Activated CD4-positive, alpha-beta T cell treated with anti-CD3 and anti-CD28 coated beads for 4 hours (primary cell): Measurements from ENCODE around the gene LIX1L.
A peak's percentile ranks its signal among the peaks of the same experiment; 100 is the strongest.

Source experiments
- DNase-seq, 2 donors: peaks; one replicate each; pipeline ENCODE4 v3.0.0-alpha.2; 2020

The LIX1L gene

DNA sequence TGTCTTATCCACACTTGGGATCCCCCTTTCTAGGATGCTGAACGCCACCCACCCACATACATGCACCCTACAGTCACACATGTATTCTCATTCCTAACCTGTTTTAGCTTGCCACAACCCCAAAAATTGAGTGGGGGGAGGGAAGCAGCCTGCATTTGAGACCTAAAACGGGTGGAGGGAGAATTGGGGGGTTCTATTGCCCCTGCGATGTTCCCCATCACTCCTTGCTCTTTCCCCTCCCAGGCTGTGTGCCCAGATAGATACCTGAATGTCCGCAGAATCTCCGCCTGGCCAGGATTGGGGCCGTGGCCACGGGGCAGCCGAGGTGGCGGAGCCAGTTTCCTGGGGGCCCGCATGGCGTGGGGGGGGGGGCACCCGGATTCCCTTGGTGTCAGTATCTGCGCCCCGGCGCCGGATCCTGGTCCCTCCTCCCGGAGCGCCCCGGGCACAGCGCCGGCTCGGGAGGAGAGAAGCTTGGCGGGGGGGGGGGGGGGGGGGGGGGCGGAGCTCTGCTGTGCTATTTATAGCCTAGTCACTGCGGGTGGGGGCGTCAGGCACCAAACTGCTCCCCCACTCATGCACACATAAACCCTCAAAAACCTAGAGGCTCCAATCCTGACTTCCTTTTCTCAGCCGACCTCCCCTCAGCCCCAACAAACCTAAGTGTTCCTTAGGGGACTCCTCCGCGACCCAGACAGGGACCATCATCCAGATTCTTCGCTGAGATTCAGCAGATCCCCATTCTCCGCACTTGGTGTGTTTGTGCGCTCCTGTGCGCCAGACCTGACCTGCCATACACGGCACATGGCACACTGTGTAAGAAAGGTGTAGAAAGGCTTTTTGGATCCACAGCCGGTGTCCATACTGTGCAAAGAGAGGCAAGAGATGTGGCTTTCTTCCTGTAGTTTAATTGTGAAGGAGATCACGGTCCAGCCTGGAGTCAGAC lies 4.6 kb upstream of the LIX1L start:
- peak in 1 of 2 donors; percentile 44 for DNase-seq

DNA sequence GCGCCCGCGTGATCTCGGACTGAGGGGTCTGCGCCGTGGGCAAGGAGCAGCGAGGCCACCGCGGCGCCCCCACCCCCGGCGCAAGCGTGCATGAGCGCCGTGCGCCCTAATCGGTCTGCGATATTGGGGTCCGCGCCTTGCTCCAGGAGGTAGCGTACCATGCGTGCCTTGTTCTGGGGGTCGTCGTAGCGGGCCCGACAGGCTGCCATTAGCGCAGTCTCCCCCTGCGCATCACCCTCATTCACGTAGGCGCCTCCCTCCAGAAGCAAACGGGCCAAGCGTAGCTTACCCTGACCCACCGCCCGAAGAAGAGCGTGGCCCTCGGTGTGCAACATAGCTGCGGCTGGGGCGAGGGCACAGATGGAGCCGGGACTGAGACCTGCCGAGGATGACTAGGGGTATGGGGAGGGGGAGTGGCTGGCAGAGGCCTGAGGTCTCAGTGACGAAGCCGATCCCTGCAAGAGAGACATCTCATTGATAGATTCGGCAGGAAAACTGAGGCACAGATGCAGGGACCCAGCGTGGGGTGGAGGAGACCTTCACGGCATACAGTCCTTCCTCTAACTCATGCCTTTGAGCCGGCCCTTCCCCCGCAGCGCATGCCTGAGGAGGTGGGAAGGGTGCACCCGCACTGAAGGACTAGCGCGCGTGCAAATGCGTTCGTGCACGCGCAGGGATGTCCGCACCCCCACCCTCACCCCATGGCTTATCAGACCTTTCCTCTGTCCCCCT lies 3.8 kb upstream of the LIX1L start:
- peak in 1 of 2 donors; percentile 43 for DNase-seq

DNA sequence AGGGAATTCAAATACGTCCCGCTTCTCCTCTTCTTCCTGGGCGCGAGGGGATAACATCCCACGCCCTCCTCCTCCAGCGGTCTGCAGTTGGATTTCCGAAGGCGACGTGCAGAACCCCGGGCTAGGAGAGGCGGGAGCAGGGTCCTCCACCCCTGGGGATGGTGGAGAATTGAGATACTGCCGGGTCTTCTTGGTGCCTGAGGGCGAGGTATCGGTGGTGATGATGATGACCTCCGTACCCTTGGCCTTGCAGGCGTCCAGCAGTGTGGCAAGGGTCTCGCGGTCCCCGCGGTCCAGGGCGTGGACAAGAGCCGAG lies 3.2 kb upstream of the LIX1L start:
- no peak for DNase-seq

DNA sequence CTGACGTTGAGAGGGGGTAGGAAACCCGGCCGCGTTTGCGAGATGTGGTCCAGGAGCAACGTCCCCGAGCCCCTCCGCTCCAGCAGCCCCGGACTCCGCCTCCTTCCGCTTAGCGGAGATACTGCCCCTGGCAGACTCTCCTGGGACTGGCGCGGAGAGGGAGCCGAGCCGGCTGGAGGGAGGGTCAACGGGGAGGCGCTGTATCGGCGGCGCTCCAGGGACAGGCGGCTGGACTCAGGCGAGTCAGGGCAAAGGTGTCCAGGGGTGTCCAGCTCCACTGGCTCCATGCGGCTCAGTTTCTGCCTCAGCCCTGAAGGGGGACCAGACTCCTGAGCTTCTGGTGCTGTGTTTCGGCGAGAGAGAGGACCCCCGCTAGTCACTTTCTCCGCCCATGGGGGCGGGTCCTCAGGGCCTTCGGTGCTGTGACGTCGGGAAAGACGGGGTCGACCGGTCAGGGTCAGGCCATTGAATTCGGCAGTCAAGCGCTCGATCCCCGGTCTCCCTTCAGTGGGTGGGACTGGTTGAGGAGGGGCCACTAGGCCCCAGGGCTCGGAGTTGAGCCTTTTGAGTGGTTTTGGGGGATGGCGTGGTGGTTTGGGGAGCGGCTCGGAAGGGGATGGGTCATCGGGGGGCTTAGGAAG lies 2.8 kb upstream of the LIX1L start:
- peak in 1 of 2 donors; percentile 49 for DNase-seq

DNA sequence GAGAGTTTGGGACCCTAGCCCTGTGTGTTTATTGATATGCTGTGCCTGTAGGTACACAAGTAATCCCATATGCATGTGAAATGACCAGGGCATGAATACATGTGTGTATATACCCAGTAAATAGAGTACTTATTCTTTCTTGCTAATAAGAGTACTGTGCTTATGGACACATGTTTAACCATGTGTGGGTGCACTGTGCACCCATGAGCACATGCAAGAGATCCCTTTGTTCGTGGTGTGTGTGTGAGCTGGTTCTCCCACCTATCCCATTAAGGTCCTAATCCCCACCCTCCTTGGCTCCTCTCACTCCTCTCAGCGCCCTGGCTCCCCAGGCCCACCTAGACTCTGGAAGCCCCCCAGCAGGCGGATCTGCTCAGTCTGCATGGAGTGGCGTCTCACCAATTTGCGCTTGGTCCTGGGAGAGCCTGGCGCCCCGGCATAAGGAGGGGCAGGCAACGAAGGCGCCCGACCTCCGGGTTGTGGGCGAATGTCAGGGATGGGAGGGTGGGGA lies 2.2 kb upstream of the LIX1L start:
- DNase-seq = no peak

DNA sequence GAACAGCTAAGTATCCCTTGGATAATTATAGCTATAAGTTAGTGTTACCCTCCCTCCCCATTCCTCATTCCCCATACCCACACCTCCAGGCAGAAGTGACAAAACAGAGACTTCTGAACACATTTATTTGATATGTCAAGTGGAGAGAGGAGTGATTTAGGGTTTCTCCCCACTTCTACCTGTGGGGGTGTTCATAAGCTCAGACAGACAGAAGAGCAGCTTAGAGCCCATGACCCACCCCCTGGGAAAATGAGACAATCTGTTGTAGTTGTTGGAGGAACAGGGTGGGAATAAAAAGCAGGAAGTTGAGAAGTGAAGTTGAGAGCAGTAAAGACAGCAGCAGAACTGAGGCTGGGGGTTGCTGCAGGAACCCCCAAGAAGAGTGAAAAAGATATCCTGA lies 1.5 kb upstream of the LIX1L start:
- no peak for DNase-seq

DNA sequence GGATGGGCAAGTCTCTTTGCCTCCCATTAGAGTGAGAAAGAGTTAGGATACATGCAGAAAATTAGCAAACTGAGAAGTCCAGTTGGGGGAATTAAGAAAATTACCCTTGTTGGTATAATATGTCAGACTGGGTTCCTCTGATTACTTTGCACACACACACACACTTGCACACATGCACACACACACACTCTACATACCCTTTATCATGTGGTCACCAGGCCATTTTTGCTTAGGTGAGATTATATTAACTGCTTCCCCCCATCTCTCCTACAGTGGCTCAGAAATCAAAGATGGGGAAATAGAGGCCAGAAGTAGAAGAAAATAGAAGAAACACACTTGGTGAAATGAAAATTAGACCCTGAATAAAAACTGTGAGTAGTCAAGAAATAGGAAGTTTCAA lies 917 bp upstream of the LIX1L start:
- DNase-seq = no peak

DNA sequence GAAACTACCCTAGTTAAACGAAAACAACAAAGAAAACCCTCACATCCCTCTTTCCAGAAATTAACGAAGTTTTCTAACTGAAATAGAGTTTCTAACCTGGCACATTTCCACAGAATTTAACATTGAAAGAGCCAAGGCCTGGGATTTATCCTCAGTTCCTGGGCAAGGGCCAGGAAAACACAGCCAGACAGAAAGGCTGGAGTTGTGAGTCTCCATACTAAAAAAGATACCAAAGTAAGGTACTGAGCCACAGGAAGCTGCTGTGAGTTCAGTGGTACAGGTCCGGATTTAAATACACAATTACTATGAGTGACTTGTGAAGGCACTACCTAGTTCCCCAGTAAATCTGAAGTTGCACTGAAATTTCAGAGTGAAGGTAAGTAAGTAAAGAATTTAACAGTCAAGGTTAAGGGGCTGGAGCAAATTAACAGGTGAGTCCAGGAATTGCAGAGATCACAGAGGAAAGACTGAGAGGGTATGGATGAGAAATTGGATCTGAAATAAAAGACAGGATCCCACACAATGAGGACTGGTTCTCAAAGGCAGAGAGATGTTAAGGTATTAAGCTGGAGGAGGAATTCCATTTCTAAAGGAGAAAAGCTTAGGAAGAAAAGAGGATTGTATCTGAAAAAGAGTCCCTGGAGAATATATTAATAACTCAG lies 905 bp downstream of the LIX1L start:
- DNase-seq = no peak

DNA sequence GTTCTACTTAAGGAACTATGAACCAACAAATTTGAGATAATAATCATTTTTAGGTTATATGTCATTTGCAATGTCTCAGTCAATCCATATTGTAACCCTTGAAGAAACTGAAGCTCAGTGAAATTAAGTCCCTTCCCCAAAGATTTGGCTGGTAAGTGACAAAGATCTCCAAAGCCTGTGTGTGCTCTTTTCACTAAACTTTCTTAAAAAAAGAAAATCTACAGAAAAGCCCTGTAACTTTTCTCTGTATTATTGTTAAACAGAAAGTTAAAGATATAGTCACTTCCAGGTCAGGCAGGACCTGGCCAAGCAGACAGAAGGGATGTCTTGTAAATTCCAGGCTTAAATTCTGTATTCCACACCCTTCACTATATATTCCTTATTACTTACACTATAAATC lies 1.5 kb downstream of the LIX1L start:
- no peak for DNase-seq

DNA sequence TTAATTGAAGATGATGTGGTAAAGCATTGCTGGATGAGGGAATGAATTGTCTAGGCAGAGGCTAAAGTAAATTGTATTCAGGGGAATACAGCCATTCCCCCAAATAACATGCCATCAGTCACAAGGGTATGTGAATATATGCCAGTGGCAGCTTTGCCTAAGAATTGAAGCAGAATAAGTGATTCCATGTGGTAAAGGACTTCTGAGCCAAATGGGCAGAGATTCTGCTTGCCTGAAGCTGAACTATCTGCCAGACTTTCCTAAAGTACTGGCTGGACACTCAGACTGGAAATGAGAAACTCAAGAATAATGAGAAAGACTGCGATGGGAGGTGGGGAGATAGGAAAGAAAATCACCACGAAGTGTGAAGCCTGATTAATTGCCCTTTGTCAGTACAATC lies 2.4 kb downstream of the LIX1L start:
- DNase-seq = no peak

DNA sequence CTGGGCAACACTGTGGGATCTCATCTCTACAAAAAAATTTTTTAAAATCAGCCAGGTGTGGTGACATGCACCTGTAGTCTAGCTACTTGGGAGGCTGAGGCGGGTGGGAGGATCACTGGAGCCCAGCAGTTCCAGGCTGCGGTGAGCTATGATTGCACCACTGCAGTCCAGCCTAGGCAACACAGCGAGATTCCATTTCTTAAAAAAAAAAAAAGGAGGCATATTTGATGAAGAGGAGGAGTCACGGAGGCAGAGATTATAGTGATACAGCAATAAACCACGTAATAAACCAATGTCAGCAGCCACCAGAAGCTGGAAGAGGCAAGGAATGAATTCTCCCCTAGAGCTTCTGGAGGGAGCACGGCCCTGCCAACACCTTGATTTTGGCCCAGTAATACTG lies 4.0 kb downstream of the LIX1L start:
- no peak for DNase-seq

DNA sequence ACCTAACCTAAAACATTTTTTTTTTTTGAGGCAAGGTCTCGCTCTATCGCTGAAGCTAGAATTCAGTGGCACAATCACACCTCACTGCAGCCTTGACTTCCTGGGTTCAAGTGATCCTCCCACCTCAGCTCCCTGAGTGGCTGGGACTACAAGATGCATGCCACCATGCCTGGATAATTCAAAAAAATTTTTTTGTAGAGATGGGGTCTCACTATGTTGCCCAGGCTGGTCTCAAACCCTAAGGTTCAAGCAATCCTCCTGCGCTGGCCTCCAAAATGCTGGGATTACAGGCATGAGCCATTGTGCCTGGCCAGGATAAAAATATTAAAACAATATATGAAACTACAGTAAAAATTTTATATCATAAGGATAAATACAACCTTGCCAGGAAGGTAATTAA lies 4.9 kb downstream of the LIX1L start:
- no peak for DNase-seq

DNA sequence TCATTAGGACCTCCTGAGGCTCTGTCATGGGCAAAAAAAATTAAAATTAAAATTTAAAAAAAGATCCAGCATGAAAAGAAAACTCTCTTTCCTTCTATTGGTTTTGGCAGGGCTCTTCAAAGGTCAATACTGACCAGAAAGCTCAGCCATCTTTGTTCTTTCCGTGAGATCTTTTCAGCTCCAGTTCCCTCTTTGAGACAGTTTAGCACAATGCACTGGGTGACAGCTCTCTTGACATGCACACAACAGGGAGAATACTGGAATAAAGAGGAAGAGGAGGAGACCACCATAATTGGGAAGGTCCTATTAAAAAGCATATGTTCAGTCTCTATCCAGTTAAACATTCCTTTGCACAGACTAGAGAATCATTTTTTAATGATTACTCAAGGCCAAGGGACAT lies 6.3 kb downstream of the LIX1L start:
- DNase-seq = no peak

DNA sequence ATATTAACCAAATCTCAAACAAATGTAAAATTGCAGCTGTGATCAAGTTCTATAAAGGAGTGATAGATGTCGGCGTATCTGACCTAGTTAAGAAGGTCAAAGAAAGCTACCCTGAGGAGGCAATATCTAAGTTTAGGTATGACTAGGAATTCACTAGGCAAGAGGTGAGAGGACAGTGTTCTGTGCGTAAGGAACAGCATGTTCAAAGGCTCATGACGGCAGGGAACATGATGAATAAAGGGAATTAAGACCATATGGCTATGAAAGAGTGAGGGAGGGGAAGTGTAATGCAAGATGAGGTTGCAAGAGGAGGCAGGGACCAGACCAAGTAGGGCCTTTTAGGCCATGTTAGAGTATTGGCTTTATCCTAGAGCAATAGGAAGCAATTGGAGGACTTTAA lies 8.6 kb downstream of the LIX1L start:
- DNase-seq = no peak

DNA sequence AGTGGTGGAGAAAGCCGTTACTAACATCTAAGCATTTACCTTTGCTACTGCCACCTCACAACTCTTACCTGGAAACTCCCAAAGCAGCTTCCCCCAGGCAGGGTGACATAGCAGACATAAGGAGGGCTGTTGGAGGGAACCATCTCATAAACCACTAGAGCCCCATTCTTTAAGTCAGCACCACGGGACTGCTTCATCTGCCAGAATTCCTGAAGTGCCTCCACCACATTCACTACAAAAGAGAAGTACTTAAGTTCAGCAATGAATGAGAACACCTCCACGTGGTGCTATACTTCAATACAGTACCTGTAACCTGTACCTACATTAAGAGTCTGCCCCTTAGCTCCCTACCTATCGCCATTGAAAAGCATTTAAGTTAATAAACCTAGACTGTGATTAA lies 10.3 kb downstream of the LIX1L start:
- no peak for DNase-seq

DNA sequence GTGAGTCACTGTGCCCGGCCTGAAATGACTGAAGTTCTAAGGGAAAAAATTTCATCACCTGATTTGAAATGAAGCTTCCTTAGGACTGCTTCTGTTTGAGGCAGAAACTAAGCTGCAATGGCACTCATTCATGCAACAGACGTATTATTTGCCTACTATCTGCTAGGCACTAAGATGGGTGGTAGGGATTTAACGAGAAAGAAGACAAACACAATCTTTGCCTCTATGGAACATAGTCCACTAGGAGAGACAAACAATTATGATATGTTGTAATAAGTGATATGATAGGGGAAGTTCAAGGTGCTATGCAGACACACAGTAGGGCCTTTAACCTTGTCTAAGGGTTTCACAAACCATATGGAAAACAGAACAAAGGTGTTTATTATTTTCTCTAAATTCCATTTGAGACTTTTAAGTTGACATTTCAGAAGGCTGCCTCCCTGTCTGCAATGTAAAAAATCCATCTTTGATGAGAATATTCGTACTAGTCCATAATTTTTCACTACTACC lies 11.3 kb downstream of the LIX1L start:
- no peak for DNase-seq

DNA sequence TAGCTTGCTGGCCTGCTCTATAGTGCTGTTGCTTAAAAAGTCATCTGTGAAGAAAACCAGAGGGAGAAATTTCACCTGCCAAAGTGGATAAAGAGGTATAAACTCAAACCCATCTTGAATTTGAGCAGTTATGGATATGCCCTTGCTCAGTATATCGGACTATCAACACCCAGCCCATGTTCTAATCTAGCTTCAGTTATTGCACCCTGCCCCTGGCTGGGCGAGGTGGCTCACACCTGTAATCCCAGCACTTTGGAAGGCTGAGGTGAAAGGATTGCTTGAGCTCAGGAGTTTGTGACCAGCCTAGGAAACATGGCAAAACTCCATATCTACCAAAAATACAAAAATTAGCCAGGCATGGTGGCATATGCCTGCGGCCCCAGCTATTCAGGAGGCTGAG lies 13.3 kb downstream of the LIX1L start:
- DNase-seq = no peak

DNA sequence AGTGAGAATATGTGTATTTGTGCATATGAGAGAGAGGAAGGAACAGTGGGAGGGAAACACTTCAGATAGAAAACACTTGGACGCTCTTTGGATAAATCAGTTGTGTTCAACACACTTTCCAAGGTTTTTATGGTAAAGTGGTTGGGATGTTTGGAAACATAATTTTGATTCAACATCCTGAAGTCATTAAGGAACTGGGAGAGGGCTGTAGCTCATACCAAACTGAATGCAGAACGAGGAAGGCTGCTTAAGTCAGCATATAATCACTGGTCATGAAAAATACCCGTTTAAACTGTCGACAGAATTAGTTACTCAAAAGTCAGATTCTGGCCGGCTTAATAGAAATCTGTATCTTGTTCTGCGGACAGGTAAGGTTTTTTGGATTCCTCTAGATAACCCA lies 14.9 kb downstream of the LIX1L start:
- DNase-seq = no peak

DNA sequence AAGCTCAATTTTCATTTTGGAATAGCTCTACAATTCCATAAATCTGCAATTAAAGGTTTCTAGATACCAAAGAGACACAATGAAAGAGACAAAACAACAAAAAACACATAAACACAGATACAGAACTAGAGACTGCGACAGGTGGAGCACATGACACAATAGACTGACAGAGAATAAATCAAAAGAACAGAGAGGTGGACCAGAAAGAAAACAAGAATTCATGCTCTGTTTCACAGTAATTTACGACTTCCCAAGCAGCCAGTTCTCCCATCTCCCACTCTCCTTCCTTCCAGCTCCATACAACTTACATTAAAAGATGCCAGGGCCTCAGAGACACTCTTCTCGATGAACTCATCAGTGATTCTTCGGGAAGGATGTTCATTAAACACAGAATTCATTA lies 15.4 kb downstream of the LIX1L start:
- DNase-seq = no peak

DNA sequence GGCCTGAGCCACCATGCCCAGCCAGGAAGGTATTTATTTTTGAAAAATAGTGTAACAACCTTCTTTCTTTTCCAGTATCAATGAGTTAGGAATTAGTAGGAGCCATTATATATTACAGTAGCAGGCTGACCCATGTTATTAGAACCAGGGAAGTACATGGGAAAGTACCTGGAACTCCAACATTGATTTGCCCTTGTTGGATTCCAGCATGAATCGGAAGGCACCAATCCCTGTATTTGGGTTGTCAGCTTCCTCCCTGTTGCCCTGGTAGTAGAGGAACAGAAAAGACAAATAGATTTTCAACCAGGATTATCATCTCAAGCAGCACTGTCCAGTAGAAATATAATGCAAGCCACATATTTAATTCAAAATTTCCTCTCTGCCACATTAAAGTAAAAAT lies 20.4 kb downstream of the LIX1L start:
- DNase-seq = no peak

DNA sequence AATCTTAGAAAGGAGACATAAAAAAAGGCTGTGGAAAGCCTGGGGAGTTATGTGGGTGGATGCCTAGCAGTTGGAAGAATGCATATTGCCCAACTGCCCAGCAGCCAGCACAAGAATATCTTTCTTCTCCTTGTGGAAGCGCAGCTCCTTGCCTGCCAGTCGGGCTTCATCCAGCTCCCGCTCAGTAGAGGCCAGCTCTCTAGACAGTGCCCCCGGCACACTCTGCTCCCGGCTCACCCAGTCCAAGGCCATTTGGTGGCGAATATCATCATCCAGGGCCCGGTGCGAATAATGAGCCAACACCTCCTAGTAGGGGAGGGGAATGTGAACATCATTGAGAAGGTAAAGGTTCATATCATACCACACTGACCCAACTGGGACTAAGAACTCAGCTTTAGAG lies 21.6 kb downstream of the LIX1L start:
- DNase-seq = no peak

DNA sequence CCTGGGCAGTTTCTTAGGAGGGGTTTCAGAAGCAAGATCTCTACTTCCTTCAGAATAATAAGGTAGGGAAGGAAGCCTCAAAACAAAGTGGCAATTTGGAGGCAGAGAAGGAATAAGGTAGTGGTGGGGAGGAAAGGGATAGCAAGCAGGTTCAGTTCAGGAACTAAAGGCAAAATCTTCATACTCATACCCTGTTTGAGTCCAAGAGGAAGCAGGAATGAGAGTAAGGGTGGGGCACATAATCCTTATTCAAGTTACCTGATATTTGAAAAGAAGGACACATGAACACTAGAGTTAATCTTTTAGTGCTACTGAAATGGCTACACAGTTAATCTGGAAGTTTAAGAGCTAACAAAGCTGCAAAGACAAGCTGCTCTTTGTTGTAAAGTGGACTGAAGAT lies 22.1 kb downstream of the LIX1L start:
- DNase-seq = no peak

DNA sequence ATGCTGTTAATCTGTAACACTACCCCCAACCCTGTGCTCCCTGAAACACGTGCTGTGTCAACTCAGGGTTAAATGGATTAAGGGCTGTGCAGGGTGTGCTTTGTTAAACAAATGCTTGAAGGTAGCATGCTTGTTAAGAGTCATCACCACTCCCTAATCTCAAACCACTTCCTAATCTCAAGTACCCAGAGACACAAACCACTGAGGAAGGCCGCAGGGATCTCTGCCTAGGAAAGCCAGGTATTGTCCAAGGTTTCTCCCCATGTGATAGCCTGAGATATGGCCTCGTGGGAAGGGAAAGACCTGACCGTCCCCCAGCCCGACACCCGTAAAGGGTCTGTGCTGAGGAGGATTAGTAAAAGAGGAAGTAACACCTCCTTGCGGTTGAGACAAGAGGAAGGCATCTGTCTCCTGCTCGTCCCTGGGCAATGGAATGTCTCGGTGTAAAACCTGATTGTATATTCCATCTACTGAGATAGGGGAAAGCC lies 25.3 kb downstream of the LIX1L start:
- DNase-seq = peak; percentile 19 to 28
